GM18870 (cell line): ENCODE data around the gene ULBP1.
A peak's percentile ranks its signal among the peaks of the same experiment; 100 is the strongest.
"Not testable (repeated sequence)": the region's sequence is repeated elsewhere in the genome, so short reads cannot be mapped to it uniquely, and the experiment has no call there.

ENCODE experiments used
- ATAC-seq: cut with Tn5 transposase; IDR thresholded peaks from one replicate; pipeline ENCODE4 v1.9.1; 2021; ENCODE audit warnings: moderate library complexity; ENCODE audit not compliant: unreplicated experiment

ULBP1 gene

DNA sequence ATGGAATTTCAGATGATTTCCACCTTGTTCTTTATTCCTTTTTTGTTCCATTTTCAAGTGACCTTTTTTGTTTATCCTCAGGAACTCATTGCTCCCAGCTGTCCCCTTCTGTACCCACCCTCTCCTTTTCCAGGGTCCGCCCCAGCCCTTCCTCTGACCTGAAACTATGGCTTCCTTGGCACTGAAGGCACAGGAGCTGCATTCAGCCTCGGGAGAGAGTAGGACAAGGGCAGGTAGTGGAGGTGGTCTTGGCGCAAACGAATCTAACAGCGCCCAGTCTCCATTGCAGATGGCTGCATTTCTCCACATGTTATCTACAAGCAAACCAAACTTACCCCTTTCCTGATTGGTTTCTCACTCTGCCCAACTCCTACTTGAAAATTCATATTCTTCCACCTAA, 30.7 kb upstream of the ULBP1 start:
- no peak for ATAC-seq

DNA sequence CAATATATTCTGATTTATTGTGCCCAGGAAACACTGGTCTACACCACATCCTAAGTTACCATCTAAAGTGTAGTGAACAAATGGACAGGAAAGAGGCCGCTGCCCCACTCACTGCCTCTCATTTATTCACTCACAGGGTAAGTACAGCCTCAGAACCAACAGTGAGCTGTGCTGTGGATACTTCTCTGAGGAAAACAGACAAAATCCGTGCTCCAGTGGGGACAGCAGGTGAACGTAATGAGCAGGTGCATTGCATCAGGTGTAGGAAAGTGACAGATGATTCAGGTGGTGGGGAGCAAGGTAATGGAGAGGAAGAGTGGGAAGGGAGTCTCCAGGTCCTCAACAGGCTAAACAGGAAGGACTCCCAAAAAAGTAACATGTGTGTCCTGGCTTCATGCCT, 30.3 kb upstream of the ULBP1 start:
- no peak for ATAC-seq

DNA sequence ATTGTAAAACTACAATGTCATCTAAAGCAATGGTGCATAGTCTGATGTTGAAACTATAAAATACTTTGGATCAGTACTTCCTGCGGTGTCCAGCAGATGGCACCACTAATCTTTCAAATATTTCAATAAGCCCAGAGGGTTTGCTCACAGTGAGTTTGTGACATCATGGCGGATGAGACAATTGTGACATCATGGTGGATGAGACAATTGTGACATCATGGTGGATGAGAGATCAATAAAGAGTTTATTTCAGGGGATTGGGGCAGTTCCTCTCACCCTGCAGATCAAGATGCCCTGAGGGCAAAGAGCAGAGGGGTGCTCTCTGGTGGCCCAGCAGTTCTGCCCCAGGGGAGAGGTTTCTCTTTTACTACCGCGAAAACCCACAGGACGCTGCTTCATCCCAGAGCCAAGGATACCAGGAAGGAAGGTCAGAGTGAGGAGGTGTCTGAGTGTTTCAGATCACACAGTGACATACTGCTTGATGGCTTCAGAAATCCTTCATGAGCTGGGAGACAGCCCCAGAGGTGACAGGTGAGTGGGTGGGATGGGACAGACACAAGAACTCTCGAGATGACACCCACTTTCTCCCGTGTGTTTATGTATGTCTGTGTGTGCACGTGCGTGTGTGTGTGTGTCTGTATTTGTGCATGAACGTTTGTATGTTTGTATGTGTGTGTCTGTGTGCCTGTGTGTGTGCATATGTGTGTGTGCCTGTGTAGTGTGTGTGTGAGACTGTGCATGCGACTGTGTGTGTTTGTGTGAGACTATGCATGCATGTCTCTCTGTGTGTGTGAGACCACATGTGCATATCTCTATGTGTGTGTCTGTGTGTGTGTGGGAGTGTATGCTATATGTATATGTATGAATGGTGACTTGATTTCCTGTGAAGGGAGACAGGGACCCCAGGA, 29.2 kb upstream of the ULBP1 start:
- no peak for ATAC-seq

DNA sequence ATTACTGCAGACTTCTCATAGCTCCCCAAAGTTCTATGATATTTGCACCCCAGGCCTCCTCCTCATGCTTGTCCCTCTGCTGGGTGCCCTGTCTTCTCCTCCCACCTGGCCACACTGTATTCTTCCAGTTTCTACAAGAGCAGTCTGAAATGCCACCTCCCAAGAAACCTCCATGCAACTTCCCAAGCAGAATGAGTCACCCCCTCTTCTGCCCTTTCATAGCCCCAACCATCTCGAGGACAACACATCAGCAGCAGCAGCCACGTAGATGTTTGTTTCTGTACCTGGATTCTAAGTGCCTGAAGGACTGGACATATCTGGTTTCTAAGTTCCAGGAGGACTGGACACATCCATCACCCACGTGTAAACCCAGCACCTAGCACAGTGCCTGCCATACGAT, 28.5 kb upstream of the ULBP1 start:
- ATAC-seq = no peak

DNA sequence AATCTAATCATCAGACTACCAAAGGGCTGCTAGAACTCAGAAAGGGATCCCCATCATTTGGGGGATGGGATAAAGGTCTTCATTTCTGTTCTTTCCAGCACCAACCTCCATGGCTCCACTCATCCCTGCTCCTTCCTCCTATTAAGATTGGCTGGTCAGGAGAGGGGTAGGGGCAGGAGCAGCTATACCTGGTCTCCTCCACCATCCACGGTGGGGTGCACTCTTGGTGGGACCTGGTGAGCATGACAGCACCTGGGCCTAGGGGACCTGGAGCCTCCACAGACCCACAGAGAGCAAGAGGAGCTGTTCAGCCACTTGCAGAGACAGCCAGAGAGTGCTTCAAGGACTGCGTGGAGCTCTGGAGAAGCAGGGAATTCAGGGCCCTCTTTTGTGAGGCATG, 28.1 kb upstream of the ULBP1 start:
- no peak for ATAC-seq

DNA sequence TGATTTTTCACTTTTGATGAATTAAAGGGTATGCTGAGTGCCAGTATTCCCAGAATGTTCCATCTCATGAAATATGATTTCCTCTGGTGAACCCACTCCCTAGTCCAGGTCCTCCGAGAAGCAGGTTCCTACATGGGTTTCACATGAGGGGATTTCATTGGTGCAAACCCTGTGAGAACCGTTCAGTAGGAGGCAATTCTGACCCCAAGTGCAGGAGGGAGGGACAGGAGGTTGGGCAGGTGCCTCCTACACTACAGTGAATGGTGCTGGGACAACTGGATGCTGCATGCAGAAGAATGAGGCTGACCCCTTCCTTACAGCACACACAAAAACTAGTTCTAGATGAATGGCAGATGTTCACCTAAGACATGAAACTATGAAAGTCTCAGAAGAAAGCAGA, 27.0 kb upstream of the ULBP1 start:
- no peak for ATAC-seq

DNA sequence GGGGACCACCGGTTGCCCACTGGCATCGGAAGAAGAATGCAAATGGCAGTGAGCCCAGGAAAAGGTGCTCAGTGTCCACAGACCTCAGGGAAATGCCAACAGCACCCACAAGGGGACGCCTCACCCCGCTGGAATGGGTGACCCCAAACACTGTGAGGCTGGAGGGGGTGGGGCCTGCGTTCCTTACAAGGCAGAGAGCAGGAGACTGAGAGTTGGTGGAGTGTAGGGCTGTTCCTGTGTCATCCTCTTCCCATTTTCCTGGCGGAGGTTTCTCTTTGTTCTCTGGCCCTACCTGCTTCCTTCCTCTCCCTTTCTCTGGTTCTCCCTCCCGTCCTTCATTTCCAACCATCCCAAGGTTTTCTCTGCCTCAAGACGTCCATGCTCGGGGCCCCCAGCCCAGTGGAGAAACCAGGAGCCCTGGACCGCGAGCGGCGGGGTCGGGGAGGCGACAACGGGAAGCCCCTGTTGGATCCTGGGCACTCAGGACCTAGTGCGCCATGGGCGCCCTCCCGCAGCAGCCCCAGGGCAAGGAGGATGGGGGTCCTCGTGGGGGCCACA, 25.7 kb upstream of the ULBP1 start:
- not testable (repeated sequence) for ATAC-seq

DNA sequence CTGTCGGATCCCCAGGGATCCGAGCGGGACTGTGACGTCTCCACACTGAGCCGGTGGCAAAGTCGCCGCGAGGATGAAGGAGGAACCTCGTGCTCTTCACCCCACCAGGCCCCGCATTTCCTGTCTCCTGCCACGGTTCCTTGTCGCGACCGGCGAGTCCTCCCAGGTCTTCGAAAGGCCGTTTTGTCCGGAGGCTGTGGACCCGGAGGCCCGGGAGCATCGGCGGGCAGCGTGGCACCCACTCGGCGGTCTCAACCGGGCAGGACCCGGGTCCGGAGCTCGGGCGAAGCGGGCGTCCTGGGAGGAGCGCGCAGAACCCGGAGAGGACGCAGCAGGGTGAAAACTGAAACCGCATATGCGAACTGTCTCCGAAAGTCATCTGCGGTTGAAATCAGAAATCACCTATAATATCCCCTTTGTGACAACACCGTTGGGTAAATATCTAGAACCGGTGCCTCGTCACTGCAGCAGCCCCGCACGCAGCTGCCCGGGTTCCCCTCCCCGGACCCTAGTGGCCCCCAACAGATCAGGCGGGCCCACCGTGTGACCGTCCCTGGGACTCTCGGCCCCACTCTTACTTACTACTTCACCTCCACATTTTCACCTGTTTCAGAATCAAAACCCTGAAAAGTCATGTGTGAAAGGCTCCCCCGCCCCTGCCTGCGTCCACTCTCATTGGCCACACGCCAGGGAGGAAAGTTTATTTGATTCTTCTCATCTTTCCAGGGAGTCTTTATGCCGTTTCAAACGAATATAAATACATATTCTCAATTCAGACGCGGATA, 25.0 kb upstream of the ULBP1 start:
- ATAC-seq = peak; percentile 86

DNA sequence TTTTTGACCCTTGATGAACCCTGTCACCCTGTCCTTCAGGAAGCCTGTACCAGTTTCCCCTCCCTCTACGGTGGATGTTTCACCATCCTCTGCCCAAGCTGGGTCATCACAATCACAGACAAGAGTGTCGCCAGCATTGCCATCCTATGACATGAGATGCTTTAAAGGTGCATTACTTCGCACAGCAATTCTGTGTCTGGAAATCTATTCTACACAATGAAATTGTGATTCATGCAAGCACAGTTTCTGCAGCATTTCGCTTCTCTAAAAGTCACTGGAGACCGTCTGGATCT, 24.4 kb upstream of the ULBP1 start:
- ATAC-seq = no peak

DNA sequence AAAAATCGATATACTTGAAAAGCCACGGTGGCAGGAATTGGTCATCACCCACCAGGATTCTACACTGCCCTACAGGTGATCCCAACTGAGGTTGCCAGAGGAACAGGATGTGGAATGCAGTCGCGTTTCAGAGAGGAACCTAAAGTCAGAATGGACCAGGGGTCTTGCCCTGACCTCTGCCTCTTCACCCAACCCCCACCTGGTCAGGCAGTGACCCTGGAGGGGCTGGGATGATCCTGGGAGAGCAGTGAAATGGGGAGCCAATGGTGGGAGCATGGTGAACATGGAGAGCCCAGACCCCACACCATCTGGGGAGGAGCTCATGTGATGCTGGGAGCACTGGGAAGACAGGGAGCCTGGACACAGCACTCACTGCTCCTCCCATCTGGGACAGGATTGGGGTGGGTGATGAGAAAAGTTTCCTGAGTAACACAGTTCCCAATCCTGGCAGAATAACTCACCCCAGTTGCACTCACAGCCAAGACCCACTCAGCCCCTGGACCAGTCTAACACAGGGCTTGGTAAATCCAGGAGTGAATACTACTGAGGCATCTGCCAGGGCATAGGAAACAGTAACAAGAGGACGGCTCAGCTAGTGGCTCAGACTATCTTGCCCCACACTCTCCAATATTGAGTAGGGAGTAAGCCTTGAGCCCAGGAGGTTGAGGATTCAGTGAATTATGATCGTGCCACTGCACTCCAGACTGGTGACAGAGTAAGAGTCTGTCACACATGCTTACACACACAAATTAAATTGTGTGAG, 23.7 kb upstream of the ULBP1 start:
- ATAC-seq = no peak

DNA sequence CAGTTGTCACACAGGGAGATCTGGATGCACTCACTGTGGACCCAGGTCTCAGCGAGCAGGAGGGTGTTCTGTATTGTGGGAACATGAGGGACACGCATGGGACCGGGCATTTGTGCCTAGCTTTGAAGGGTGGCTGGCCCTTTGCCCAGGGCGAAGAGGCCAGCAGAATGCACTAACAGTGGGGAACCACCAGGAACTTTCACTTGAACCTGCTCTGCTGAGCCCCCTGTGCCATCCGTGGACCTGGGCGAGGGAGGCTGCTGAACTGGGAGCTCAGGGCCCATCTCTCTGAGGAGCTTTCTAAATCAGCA, 23.1 kb upstream of the ULBP1 start:
- ATAC-seq = no peak

DNA sequence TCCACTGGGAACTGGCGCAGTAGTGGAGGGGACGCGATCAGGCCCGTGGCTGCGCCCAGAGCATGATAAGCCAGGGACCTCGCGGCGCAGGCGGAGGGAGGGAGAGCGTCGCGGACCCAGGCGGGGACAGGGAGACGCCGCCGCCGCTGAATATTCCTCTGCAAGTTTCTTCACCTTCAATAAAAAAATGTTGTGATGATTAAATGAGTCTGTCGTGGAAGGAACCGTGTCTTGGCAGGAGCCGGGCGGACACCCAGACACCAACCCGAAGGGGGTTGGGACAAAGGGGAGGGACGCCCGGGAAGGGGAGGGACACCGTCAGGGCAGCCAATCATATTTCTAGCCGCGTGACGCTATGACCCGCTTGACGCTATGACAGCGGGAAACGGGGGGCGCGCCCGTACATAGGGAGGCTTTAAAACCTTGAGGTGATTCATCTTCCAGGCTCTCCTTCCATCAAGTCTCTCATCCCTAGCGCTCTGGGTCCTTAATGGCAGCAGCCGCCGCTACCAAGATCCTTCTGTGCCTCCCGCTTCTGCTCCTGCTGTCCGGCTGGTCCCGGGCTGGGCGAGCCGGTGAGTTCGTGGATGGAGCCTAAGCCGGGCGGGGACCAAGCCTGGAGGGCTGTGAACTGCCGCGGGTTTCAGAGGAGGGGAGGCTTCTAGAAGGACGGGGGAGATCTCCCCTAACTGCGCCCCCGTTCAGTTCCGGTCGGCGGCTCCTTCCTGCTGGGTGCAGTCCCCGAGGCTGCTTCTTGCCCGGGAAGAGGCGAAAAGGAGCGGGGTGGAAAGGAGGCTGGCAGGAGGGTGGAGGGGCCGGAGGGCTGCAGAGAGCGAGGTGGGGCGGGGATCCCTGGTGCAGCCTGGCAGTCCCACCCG, 21.9 kb upstream of the ULBP1 start, which contains the start of gene ULBP2:
TSS of gene ULBP2 (plus strand) at position 432 of the 878 bp plus-strand sequence. CDS start at position 491, 59 bp downstream.
- no peak for ATAC-seq

DNA sequence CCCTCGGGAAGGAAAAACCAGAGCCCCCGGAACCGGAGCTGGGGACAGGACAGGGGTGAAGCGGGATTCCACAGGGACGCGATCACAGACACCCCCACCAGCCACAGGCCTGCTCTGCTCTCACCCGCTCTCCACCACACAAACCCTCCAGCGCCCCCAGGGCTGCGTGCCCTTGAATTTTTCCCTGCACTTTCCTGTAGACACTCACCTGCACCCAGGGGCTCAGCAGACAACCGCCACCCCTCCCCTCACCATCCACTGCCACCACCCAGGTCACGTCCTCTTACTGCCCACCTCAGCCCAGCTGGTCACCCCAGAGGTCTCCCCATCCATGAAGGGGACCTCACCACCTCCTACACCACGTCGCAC, 21.3 kb upstream of the ULBP1 start:
- no peak for ATAC-seq

DNA sequence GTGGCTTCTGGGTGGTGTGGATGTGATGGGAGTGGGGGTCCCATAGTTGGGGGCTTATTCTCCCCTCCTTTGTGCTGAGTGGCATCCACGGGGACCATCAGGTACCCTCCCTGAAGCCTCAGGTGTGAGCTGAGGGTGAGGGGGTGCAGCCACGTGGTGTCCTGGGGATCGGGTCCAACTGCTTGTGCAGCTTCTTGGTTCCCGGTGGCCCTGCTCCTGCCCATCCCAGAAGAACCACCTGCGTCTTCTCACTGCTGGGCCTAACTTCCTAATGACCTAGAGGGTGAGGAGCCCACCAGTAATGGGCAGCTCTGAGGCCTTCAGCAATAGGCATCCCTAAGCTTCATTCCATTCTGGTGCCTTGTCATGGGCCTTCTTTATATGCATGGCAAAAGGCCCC, 20.4 kb upstream of the ULBP1 start:
- not testable (repeated sequence) for ATAC-seq

DNA sequence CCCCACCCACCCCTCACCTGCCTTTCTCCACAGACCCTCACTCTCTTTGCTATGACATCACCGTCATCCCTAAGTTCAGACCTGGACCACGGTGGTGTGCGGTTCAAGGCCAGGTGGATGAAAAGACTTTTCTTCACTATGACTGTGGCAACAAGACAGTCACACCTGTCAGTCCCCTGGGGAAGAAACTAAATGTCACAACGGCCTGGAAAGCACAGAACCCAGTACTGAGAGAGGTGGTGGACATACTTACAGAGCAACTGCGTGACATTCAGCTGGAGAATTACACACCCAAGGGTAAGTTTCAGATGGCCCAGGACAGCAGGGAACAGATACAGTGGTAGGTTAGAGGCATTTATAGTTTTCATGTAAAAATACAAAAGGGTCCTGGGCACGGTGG, 18.5 kb upstream of the ULBP1 start:
- not testable (repeated sequence) for ATAC-seq

DNA sequence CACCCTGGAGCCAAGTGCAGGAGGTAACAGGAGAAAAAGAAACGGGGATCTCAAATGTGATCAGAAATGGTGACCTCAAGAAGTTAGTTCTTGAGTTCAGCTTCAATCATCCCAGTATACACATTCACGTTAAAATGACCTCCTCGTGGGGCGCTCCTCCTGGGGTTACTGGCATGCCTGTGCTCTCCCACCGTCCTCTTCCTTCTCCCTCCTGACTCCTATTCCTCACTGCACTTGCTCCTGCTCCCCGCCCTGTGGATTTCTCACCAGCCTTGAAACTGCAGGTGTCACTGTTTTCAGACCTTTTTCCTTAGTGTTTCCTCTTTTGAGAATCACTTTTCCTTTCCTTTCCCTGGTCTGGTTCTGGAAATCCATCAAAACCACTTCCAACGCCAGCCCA, 17.1 kb upstream of the ULBP1 start:
- not testable (repeated sequence) for ATAC-seq

DNA sequence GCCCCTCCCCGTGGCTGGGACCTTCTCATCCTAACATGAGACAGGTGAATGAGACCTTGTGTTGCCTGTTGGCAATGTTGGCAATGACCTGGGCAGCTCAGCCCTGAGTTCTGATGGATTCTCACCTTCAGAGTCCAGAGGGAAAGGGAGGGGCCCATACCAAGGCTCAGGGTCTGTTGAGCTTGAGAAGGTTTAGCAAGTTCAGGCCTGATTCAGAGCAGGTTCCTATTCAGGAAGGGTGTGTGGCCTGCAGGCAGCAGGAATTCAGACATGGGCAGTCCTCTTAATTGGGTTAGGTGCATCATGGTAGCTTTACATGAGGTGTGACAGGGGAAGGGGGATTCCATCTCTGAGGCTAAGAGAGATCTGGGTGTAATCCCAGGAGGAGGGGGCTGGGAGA, 16.2 kb upstream of the ULBP1 start:
- ATAC-seq = not testable (repeated sequence)

DNA sequence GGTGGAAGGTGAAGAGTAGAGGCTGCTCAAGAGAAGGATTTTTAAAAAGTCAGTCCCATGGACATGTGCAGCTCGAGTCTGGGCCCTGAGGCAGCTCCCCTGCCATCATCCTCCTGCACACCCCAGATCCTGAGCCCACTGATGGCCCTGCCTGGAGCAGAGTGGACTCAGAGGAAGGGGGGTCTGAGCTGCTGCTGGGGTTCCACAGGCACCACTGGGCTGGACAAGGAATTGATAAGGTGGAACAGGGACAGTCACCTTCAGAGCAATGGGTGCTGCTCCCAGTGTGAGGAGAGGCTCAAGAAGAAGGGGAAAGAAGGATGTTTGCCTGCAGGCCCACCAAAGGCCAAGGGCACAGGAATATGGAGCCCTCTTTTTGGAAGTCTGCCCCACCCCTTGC, 15.7 kb upstream of the ULBP1 start:
- no peak for ATAC-seq

DNA sequence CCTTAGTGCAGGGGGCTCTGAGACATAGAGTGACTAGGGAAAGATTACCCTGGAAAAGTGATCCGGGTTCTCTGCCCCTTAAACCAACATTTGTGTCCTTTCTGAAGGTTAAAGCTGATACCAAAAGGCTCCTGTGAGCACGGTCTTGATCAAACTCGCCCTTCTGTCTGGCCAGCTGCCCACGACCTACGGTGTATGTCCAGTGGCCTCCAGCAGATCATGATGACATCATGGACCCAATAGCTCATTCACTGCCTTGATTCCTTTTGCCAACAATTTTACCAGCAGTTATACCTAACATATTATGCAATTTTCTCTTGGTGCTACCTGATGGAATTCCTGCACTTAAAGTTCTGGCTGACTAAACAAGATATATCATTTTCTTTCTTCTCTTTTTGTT, 15.1 kb upstream of the ULBP1 start:
- ATAC-seq = no peak

DNA sequence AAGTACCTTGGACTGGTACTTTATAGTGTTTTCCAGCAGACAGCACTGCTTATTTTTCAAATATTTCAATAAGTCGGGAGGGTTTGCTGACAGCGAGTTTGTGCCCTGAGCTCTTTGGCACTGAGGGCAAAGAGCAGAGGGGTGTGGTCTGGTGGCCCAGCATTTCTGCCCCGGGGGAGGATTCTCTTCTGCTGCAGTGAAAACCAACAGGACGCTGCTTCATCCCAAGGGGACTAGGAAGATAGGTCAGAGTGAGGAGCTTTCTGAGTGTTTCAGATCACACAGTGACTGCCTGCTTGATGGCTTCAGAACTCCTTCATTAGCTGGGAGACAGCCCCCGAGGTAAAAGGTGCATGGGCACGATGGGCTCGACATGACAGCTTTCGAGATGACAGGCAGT, 13.3 kb upstream of the ULBP1 start:
- ATAC-seq = no peak

DNA sequence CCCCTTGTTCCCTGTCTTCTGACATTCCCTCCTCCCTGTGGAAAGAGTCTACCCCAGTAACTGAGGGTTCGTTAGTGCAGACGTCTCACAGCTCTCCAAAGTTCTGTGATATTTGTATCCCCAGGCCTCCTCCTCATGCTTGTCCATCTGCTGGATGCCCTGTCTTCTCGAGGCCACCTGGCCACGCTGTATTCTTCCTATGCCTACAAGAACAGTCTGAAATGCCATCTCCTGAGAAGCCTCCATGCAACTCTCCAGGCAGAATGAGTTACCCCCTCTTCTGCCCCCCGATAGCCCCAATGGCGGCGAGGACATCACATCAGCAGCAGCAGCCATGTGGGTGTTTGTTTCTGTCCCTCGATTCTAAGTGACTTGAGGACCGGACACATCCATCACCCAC, 12.6 kb upstream of the ULBP1 start:
- ATAC-seq = no peak
